GM23338 (cell line): ENCODE measurements around the gene REEP1. TPM values are rescaled to one million over a fixed set of nuclear protein-coding genes. Genes with fewer than 3 reads are reported as not detected.

Source experiments
- CREB1 ChIP-seq: fragments of 250-450 bp; sonication (Bioruptor Pico); IDR thresholded peaks from 2 replicates; pipeline ENCODE4 v1.5.0; 2020; ENCODE audit warnings: low read depth, mild to moderate bottlenecking, moderate library complexity
- CTCF ChIP-seq, 2 experiments: fragments of 200-600 bp in 1 of 2; sonication (generic) in 1 of 2; conservative IDR thresholded peaks; 2 replicates each; pipeline versions ENCODE4 v1.5.1 to v1.6.1; 2016 to 2017; ENCODE audit warnings: antibody characterized with exemption in 2 of 2, low read depth in 2 of 2, mild to moderate bottlenecking in 2 of 2, moderate library complexity in 1 of 2
- EZH2 ChIP-seq: fragments of 200-600 bp; sonication (generic); IDR thresholded peaks from one replicate; pipeline ENCODE4 v1.8.0; 2017; ENCODE audit warnings: antibody characterized with exemption, mild to moderate bottlenecking, low read depth; ENCODE audit not compliant: unreplicated experiment
- EZH2phosphoT487 ChIP-seq: fragments of 200-600 bp; sonication (generic); IDR thresholded peaks from one replicate; pipeline ENCODE4 v1.8.1; 2018; ENCODE audit warnings: antibody characterized with exemption; ENCODE audit not compliant: unreplicated experiment
- JUNB ChIP-seq: IDR thresholded peaks from one replicate; pipeline ENCODE4 v1.6.1; 2016; ENCODE audit warnings: antibody characterized with exemption; ENCODE audit not compliant: unreplicated experiment
- NANOG ChIP-seq: IDR thresholded peaks from 2 replicates; pipeline ENCODE4 v1.6.1; 2016; ENCODE audit warnings: antibody characterized with exemption, borderline replicate concordance
- POLR2AphosphoS5 ChIP-seq: IDR thresholded peaks from 2 replicates; pipeline ENCODE4 v1.6.1; 2016; ENCODE audit warnings: antibody characterized with exemption, low read depth
- STAT1 ChIP-seq: IDR thresholded peaks from one replicate; pipeline ENCODE4 v1.6.1; 2016; ENCODE audit warnings: antibody characterized with exemption; ENCODE audit not compliant: unreplicated experiment
- ZNF114 ChIP-seq: fragments of 250-450 bp; sonication (Bioruptor Pico); IDR thresholded peaks from 2 replicates; pipeline ENCODE4 v1.5.0; 2020; ENCODE audit warnings: mild to moderate bottlenecking, moderate library complexity
- ZNF331 ChIP-seq: fragments of 250-450 bp; sonication (Bioruptor Pico); IDR thresholded peaks from 2 replicates; pipeline ENCODE4 v1.5.0; 2020; ENCODE audit warnings: low read depth, mild to moderate bottlenecking, moderate library complexity
- polyA plus RNA-seq: library from polyadenylated mRNA; unstranded; fragments of >200 nt; fragmentation: Nextera tagmentation; extraction: Ambion mirVana; gene quantifications from 2 replicates; pipeline ENCODE4 v1.2.1, GENCODE V29; 2016
- total RNA-seq: library from RNA; depleted of rRNA; stranded (reverse); fragments of >200 nt; shearing (Covaris generic); gene quantifications from 2 replicates; pipeline ENCODE4 v1.2.3, GENCODE V29; 2014
- TF ChIP-seq, protein P1 (sequence below): fragments of 250-450 bp; sonication (Bioruptor Pico); IDR thresholded peaks from 2 replicates; pipeline ENCODE4 v1.5.0; 2020; ENCODE audit warnings: mild to moderate bottlenecking, moderate library complexity
- TF ChIP-seq, protein P2 (sequence below): IDR thresholded peaks from one replicate; pipeline ENCODE4 v1.6.1; 2018; ENCODE audit warnings: antibody characterized with exemption; ENCODE audit not compliant: unreplicated experiment

The REEP1 gene
- total and polyA plus RNA-seq, 2 experiments from 2014 or later: 1.6 to 1.8 TPM

GRCh38 chr2:86176597-86176996, 160.8 kb downstream of the REEP1 start (continued):
- TF ChIP-seq, protein P1, sequence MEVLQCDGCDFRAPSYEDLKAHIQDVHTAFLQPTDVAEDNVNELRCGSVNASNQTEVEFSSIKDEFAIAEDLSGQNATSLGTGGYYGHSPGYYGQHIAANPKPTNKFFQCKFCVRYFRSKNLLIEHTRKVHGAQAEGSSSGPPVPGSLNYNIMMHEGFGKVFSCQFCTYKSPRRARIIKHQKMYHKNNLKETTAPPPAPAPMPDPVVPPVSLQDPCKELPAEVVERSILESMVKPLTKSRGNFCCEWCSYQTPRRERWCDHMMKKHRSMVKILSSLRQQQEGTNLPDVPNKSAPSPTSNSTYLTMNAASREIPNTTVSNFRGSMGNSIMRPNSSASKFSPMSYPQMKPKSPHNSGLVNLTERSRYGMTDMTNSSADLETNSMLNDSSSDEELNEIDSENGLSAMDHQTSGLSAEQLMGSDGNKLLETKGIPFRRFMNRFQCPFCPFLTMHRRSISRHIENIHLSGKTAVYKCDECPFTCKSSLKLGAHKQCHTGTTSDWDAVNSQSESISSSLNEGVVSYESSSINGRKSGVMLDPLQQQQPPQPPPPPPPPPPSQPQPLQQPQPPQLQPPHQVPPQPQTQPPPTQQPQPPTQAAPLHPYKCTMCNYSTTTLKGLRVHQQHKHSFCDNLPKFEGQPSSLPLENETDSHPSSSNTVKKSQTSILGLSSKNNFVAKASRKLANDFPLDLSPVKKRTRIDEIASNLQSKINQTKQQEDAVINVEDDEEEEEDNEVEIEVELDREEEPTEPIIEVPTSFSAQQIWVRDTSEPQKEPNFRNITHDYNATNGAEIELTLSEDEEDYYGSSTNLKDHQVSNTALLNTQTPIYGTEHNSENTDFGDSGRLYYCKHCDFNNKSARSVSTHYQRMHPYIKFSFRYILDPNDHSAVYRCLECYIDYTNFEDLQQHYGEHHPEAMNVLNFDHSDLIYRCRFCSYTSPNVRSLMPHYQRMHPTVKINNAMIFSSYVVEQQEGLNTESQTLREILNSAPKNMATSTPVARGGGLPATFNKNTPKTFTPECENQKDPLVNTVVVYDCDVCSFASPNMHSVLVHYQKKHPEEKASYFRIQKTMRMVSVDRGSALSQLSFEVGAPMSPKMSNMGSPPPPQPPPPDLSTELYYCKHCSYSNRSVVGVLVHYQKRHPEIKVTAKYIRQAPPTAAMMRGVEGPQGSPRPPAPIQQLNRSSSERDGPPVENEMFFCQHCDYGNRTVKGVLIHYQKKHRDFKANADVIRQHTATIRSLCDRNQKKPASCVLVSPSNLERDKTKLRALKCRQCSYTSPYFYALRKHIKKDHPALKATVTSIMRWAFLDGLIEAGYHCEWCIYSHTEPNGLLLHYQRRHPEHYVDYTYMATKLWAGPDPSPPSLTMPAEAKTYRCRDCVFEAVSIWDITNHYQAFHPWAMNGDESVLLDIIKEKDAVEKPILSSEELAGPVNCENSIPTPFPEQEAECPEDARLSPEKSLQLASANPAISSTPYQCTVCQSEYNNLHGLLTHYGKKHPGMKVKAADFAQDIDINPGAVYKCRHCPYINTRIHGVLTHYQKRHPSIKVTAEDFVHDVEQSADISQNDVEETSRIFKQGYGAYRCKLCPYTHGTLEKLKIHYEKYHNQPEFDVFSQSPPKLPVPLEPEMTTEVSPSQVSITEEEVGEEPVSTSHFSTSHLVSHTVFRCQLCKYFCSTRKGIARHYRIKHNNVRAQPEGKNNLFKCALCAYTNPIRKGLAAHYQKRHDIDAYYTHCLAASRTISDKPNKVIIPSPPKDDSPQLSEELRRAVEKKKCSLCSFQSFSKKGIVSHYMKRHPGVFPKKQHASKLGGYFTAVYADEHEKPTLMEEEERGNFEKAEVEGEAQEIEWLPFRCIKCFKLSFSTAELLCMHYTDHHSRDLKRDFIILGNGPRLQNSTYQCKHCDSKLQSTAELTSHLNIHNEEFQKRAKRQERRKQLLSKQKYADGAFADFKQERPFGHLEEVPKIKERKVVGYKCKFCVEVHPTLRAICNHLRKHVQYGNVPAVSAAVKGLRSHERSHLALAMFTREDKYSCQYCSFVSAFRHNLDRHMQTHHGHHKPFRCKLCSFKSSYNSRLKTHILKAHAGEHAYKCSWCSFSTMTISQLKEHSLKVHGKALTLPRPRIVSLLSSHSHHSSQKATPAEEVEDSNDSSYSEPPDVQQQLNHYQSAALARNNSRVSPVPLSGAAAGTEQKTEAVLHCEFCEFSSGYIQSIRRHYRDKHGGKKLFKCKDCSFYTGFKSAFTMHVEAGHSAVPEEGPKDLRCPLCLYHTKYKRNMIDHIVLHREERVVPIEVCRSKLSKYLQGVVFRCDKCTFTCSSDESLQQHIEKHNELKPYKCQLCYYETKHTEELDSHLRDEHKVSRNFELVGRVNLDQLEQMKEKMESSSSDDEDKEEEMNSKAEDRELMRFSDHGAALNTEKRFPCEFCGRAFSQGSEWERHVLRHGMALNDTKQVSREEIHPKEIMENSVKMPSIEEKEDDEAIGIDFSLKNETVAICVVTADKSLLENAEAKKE (CRISPR knock-in tag): no peak
- TF ChIP-seq EZH2: no peak
- TF ChIP-seq CTCF (conservative IDR thresholded peaks at IDR 0.05; ENCODE audit: low read depth in 2 of 2): no peak
- TF ChIP-seq ZNF114 (CRISPR knock-in tag): no peak
- TF ChIP-seq STAT1: no peak
- no peak for TF ChIP-seq ZNF331 (CRISPR knock-in tag)
- no peak for TF ChIP-seq CREB1 (CRISPR knock-in tag)
- TF ChIP-seq, protein P2, sequence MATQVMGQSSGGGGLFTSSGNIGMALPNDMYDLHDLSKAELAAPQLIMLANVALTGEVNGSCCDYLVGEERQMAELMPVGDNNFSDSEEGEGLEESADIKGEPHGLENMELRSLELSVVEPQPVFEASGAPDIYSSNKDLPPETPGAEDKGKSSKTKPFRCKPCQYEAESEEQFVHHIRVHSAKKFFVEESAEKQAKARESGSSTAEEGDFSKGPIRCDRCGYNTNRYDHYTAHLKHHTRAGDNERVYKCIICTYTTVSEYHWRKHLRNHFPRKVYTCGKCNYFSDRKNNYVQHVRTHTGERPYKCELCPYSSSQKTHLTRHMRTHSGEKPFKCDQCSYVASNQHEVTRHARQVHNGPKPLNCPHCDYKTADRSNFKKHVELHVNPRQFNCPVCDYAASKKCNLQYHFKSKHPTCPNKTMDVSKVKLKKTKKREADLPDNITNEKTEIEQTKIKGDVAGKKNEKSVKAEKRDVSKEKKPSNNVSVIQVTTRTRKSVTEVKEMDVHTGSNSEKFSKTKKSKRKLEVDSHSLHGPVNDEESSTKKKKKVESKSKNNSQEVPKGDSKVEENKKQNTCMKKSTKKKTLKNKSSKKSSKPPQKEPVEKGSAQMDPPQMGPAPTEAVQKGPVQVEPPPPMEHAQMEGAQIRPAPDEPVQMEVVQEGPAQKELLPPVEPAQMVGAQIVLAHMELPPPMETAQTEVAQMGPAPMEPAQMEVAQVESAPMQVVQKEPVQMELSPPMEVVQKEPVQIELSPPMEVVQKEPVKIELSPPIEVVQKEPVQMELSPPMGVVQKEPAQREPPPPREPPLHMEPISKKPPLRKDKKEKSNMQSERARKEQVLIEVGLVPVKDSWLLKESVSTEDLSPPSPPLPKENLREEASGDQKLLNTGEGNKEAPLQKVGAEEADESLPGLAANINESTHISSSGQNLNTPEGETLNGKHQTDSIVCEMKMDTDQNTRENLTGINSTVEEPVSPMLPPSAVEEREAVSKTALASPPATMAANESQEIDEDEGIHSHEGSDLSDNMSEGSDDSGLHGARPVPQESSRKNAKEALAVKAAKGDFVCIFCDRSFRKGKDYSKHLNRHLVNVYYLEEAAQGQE: no peak
- TF ChIP-seq POLR2AphosphoS5: no peak
- no peak for TF ChIP-seq NANOG
- TF ChIP-seq JUNB: no peak
- TF ChIP-seq EZH2phosphoT487: no peak
